22Rv1 (cell line): ENCODE measurements around the gene KCNQ1OT1.

Experiments
- H3K27ac ChIP-seq: fragments of 450-650 bp; 2 replicates; pipeline ENCODE4 v1.5.1; 2017
- ZFX ChIP-seq: fragments of 450-650 bp; IDR thresholded peaks from 2 replicates; pipeline ENCODE4 v1.6.1; 2017; ENCODE audit warnings: antibody characterized with exemption, borderline replicate concordance
- TF ChIP-seq, protein P1 (sequence below): fragments of 450-650 bp; IDR thresholded peaks from 2 replicates; pipeline ENCODE4 v1.5.1; 2017; ENCODE audit warnings: mild to moderate bottlenecking

KCNQ1OT1 gene

DNA sequence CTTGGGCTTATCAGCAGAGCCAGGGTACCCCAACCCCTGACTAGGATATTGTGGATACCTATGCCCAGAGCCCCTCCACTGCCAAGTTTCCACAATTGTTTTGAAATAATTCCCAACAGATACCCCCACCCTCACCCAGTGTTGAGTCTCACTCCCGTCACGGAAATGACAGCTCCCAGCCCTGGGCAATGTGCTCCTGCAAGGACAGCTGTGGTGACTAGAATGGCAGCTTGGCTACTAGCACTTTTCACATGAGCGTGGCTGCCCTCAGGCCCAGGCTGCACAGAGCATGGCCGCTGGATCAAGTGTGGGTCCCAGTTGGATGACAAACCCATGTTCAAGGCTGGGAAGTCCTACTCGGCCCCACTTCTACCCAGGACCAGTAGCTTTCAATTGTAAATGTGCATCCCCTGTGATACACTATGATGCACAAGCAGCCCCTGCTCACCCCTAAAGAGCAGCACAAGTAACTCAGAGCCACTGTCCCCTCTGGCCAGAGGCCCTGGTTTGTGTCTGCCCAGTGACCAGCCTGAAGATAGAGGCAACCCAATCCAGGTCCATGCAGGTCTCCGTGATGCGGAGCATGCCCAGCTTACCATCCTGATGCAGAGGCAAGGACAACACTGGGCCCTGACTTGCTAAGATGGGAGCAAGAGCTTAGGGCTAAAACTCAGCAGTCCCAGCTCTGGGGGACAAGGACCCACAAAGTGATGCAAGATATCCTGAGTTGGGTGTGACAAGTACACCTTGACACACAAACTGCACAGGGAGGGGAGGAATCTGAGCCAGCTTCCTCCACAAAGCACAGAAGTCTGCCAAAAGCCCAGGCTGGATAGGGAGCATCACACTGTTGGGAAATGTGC, 13.2 kb downstream of the KCNQ1OT1 start:
- no peak for TF ChIP-seq ZFX
- TF ChIP-seq, protein P1, sequence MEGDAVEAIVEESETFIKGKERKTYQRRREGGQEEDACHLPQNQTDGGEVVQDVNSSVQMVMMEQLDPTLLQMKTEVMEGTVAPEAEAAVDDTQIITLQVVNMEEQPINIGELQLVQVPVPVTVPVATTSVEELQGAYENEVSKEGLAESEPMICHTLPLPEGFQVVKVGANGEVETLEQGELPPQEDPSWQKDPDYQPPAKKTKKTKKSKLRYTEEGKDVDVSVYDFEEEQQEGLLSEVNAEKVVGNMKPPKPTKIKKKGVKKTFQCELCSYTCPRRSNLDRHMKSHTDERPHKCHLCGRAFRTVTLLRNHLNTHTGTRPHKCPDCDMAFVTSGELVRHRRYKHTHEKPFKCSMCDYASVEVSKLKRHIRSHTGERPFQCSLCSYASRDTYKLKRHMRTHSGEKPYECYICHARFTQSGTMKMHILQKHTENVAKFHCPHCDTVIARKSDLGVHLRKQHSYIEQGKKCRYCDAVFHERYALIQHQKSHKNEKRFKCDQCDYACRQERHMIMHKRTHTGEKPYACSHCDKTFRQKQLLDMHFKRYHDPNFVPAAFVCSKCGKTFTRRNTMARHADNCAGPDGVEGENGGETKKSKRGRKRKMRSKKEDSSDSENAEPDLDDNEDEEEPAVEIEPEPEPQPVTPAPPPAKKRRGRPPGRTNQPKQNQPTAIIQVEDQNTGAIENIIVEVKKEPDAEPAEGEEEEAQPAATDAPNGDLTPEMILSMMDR: no peak
- no peak overlapping the region for H3K27ac ChIP-seq

DNA sequence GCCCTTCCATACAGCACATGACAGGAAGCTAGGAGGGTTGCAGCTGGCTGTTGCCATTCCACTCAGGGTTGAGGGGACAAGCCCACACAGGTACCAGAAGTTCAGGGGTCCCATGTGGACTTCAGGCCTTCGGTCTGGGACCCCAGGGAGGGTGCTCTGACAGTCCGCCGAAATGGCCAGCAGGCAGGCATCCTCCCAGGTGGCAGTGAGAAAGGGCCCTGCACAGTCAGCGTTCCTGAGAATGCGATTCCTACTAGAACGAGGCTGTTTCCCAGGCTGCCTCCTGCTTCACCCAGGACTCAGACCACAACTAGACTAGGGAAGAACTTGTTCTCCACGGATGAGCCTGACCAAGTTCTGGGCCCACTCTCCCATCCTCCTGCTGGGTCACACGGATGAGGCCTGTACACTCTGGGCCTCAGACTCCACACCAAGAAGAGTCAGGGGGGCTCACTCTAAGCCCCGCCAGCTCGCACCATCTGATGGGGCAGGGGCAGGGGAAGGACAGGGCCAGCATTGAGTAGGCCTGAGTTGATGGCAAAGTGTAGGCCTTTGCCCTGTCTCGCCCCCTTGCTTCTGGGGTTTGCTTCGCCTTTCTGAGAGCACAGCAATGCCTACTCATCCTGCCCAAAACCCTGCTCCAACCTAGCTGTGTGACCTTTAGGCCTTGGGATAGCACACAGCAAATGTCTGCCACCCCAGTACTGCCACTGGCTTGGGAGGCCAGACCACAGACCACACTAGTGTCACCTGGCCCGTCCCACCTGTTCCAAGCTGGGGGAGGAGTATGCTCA, 14.0 kb downstream of the KCNQ1OT1 start:
- no peak for TF ChIP-seq ZFX
- TF ChIP-seq, protein P1: no peak
- H3K27ac ChIP-seq: no peak overlapping the region

DNA sequence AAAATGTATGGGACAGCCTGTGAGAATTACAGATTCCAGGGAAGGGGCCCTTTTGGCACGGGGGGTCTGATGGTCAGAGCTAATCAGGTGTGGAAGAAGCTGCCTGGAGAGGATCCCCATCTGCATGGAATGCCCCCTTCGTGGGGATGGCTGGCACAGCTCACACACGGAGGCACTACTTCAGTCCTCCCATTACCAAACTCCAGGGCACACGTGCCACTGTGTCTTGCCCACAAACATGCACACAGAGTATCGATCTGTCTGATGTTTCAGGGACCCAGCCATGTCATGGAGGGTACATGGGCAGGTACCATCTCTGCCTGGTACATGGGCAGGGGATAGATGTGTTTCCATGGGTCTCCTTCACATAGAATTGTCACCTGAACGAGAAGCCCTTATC, 14.7 kb downstream of the KCNQ1OT1 start:
- TF ChIP-seq, protein P1: no peak
- no peak for TF ChIP-seq ZFX
- no peak overlapping the region for H3K27ac ChIP-seq

DNA sequence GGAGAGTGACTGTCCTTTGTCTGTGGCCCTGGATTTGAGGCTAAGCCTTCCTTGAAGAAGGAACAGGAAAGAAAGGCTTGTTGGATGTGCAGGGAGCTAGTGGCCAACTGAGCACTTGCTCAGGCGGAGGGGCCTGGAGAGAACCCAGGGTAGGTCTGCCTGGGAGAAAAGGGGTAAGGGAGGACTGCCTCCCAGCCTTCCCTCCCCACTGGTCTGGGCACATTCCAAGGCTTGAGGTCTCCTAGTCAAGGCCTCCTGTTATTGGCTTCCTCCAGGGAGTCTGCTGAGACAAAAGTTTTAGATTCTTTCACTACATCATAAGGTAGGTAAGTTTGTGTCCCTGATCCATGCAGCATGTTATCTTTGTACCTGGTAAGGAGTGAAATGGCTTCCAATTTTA, 15.2 kb downstream of the KCNQ1OT1 start:
- TF ChIP-seq ZFX: no peak
- TF ChIP-seq, protein P1: no peak
- no peak overlapping the region for H3K27ac ChIP-seq

DNA sequence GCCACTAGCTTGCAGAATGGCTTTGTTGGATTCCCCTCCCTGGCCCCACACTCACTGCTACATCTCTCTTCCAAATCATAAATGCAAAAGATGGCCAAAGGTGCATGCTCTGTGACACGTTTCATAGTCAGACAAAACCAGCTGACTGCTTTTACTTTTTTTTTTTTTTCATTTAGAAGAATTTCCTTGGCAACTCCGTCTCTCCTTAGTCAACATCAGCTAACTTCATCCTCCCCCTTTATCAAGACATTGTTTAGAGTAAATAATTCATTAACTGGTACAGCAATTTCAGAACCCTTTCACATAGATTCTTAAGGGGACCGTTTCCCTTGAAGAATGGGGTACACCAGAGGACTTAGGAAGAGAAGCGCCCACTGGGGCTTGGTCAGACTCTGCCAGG, 16.0 kb downstream of the KCNQ1OT1 start:
- TF ChIP-seq, protein P1: no peak
- no peak for TF ChIP-seq ZFX
- H3K27ac ChIP-seq: no peak overlapping the region

DNA sequence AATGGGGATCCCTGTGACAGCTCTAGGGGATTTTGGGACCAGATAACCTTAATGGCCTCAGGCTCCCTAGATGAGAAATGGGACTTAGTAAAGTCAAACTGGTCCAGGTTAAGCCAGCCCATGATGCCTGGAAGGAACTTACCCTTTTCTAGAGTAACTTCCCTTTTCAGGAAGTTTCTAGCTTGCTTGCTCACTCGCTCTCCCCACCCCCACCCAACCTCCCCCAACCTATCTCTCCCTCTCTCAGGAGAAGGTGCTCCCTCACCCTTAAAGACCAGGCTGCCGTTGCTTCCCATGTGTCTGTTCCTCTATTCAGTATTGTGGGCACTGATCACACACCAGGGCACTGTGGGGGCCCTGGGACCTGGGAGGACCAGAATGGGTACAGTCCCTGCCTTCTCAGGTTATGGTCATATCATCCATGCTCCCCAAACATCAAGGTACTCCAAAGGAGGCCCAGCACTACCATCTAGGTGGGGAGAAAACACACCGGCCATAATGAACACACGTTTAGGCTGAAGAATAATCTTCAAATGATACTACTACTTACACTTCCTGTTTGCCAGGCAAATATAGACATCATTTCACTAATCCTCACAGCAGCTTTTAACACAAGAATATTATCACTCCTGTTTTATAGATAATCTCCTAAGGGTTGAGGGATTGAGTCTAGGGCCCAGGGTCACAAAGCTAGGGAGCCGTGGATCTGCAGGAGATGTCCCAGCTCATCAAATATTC, 18.2 kb downstream of the KCNQ1OT1 start:
- H3K27ac ChIP-seq: no peak overlapping the region
- TF ChIP-seq, protein P1: no peak
- TF ChIP-seq ZFX: no peak
